ENCODE results near the gene ACSF3. TPM values are rescaled to one million over a fixed set of nuclear protein-coding genes. Genes with fewer than 3 reads are reported as not detected.

The ACSF3 gene
- total and polyA plus RNA-seq, 4 donors = 15.3 to 27.3 (median 18.8) TPM

Other genes with a start within 250 kb of the ACSF3 start
- gene GALNS, start 236.9 kb upstream of the ACSF3 start, total RNA-seq = 10 to 100 TPM in 1 of 2 donors, 1 to 10 TPM in 1; 6.8 to 20.6 TPM
- 10 to 100 TPM in 1 of 2 donors, 1 to 10 TPM in 1; 8.5 to 13.0 TPM for gene GALNS, start 236.9 kb upstream of the ACSF3 start, polyA plus RNA-seq
- gene TRAPPC2L, start 236.7 kb upstream of the ACSF3 start, total RNA-seq = 10 to 100 TPM; 16.3 to 22.0 TPM
- 10 to 100 TPM; 22.4 to 59.4 TPM for gene TRAPPC2L, start 236.7 kb upstream of the ACSF3 start, polyA plus RNA-seq
- under 1 TPM in 1 of 2 donors, not detected in 1; 0.09 TPM for gene PABPN1L, start 227.2 kb upstream of the ACSF3 start, total RNA-seq
- not detected for gene PABPN1L, start 227.2 kb upstream of the ACSF3 start, polyA plus RNA-seq
- 1 to 10 TPM; 1.4 to 3.4 TPM for gene CBFA2T3, start 116.6 kb upstream of the ACSF3 start, total RNA-seq
- gene CBFA2T3, start 116.6 kb upstream of the ACSF3 start, polyA plus RNA-seq = 1 to 10 TPM; 2.8 to 4.5 TPM
- gene CDH15, start 77.9 kb downstream of the ACSF3 start, total RNA-seq = not detected
- under 1 TPM in 1 of 2 donors, not detected in 1; 0.12 TPM for gene CDH15, start 77.9 kb downstream of the ACSF3 start, polyA plus RNA-seq
- gene SLC22A31, start 106.7 kb downstream of the ACSF3 start, total RNA-seq = under 1 TPM in 1 of 2 donors, not detected in 1; 0.50 TPM
- under 1 TPM; 0.15 to 0.48 TPM for gene SLC22A31, start 106.7 kb downstream of the ACSF3 start, polyA plus RNA-seq
- 1 to 10 TPM; 6.6 to 9.2 TPM for gene ZNF778, start 123.9 kb downstream of the ACSF3 start, total RNA-seq
- 1 to 10 TPM in 1 of 2 donors, under 1 TPM in 1; 0.75 to 1.8 TPM for gene ZNF778, start 123.9 kb downstream of the ACSF3 start, polyA plus RNA-seq